OCI-LY3 (cell line): ENCODE measurements around the gene PFKFB3.

ENCODE experiments used
- CTCF ChIP-seq: fragments of 200-600, 300-600 bp; sonication (generic); IDR thresholded peaks from 2 replicates; pipeline ENCODE4 v1.5.1; 2014; ENCODE audit warnings: antibody characterized with exemption, low read length, low read depth
- EZH2phosphoT487 ChIP-seq: fragments of 200-600 bp; shearing (Covaris generic); IDR thresholded peaks from 2 replicates; pipeline ENCODE4 v1.6.1; 2018; ENCODE audit warnings: antibody characterized with exemption, mixed run types, low read depth

- TF ChIP-seq CTCF (no peak), EZH2phosphoT487 (no peak)
Observed at GRCh38 chr10:6228010-6228511, 25.3 kb downstream of the PFKFB3 start.
